NK-92 treated with Interleukin-12 subunit alpha and Interleukin-12 subunit beta, amount 100 ng/mL, for 24 hours (cell line): Measurements from ENCODE around the gene BPIFB1.

ENCODE experiments used
- DNase-seq: peaks from one replicate; lab custom pipeline; 2025; lab: John Stamatoyannopoulos, UW

Gene BPIFB1

GRCh38 chr20:33273117-33273851 is 9.7 kb upstream of the BPIFB1 start:
- no peak for DNase-seq

DNA sequence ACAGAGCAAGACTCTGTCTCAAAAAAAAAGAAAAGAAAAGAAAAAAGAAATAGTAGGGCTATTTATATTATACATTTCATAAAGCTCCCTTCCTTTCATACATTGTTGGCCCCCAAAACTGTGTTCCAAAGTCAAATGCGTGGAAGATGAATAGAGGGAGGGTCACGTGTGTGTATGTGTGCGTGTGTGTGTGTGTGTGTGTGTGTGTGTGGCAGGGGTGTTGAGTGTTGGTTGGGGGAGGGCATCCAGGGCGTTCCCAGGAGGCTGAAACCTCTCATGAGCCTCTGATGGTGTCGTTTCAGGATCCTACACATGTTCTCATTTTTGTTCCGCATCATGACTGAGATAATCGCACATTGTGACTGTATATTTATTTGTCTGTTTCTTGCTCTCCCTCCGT is 7.8 kb upstream of the BPIFB1 start:
- DNase-seq: no peak

GRCh38 chr20:33275871-33276270 is 7.1 kb upstream of the BPIFB1 start:
- DNase-seq: no peak

DNA sequence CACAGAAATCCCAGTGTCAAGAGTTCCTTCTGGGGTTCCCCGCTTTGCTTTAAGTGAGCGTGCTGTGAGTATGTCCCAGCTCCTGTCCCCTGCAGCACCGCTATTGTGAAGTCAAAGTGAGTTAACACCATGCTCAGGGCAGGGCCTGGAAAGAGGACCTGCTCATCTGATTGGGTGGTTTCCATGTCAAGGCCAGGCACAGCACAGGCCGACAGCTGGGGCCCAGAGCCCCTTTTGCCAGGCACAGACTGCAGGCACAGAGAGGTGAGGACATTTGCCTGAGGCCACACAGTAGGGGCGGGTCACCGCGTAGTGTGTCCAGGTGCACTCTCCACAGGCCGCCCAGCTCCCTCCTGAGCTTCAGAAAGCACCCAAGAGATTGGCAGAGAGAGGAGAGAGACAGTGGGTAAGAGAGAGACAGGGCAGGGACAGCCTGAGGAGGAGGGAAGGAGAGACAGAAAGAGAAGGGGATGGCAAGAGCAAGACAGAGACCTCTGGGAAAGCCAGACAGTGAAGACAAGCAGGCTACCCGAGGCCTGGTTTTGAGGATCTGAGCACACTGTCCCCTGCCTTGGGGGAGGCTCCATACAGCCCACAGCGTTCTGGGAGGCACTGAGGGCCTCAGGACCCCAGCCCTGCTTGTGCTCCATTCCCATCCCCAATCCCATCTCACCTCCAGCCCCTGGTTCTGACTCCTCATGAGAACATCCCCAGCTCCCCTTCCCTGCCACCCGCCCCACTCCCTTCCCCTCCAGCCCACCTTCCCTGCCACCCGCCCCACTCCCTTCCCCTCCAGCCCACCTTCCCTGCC is 6.5 kb upstream of the BPIFB1 start:
- no peak for DNase-seq

DNA sequence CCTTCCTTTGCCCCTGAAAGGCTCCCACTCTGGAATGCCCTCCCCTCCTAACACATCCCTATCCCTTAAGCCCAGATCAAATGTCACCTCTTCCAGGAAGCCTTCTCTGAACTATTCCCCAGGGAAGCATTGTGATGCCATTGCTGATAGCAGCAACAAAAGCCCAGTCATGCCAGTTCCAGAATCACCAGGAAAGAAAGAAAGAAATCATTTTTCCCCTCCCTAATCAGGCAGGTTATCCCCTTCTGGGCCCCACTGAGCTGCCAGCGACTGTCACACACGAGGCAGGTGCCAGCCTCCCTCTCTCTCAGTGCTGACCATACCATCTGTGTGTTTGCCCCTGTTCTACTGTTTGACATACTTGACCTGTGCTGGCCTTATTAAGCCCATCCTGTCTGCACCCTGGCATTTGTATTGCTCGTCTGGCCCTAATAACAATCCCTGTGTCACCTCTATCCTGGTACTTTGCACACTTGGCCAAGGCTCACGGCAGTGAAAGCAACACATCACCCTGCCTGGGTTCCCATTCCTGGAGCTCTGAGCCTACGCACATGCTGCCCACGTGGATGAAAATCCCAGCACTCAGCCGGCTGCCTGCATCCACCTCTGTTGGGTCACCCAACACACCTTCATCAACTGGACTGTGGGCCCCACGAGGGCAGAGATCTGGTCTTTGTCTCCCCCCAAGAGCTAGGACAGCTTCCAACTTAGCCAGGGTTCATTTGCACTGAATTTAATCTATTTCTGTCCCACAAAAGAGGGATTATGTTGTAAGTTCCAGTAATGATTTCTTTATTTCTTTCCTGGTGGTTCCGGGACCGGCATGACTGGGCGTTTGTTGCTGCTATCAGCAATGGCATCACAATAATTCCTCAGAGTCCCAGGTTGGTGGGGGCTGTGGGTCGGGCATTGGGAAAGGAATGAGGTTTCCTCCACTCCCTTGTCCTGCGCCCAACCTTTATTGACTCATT is 5.3 kb upstream of the BPIFB1 start:
- DNase-seq: no peak

GRCh38 chr20:33278700-33279099 is 4.3 kb upstream of the BPIFB1 start:
- DNase-seq: no peak

DNA sequence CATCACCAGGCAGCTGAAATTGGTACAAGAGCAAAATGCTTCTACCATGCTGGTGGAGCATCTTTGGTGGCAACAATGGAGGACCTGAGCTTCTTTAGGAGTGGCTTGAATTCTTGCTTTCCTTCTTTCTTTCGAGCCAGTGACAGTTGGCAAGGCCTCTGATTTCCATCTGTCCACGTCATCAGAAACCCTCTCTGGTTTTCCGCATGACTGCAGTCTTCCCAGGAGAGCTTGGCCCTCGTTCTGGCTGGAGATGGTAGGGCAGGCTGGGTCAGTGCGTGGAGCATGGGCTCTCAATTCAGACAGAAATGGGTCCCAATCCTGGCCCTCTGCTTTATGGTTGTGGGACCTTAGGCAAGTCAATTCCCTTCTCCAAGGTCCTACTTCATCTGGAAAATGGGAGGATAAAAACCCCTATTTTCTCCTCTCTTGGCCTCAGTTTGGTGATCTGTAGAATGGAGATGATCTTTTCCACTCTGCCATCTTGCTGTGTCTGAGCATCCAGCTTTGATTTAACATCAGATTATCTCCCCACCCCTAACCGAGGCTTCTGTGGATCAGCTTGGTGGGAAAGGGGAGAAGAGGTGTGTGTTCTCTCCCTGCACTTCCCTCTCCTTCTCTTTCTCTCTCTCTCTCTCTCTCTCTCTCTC is 3.6 kb upstream of the BPIFB1 start:
- DNase-seq: no peak

DNA sequence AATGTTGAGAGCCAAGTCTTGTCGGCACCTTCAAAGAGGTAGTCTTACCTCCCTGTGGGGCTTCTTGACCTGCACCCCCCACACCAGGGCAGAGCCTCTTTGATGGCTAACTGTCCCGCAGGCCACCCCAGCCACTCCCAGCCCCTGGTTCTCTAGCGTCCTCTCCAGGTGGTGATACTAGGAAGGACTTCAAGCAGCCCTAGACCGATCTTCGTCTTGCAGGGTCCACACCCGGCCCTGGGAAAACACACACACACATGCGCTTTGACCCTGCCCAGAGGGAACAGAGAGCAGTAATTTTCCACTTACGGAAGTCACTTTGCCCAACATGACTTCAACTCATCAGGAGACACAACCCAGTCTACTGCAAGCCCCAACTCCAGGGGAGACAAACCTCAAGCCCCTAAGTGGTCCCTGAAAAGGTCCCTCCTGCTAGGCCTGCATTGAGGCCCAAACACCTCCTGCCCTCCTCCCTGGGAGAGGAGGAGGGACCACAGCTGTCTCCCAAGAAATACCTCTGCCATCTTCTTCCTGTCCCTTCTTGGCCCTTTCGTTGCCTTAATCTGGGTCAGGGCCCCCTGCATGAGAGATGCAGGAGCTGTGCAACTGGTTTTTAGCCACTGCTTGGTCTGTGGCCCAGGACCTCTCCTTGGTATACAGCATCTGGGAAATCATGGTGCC is 2.9 kb upstream of the BPIFB1 start:
- no peak for DNase-seq

- DNase-seq: no peak
These were observed 2.2 kb upstream of the BPIFB1 start for GRCh38 chr20:33280775-33281174.

GRCh38 chr20:33281550-33282146 is 1.4 kb upstream of the BPIFB1 start:
- DNase-seq: no peak

DNA sequence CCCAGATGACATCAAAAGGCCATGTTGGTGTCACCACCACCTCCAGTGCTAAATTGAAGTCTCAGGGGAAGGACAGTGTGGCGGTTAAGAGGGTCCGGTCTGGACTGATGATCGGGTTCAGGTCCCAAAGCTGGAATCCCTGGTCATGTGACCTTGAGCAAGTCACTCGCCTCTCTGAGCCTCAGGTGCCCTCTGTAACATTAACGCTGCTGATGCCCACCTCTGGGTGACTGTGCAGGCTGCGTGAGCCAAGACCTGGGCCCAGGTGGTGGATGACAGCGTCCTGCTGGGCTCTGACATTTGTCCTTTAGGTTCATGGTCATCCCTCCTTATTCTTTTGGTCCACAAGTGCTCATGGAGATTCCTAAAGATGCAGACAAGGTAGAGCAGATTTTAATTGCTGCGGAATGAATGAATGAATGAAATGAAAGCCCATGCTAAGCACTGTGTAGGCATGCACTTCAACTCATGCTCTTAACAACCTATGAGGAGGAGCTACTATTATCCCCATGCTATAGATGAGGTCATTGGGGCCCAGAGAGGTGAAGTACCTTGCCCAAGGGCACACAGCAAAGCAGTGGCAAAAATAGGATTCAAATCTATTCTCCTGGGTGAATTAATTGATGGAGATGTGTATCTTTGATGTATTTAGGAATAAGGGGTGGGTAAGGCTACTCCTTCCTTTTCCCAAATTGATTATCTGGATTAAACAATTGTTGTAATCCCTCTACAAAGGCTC is 649 bp upstream of the BPIFB1 start:
- DNase-seq: no peak

DNA sequence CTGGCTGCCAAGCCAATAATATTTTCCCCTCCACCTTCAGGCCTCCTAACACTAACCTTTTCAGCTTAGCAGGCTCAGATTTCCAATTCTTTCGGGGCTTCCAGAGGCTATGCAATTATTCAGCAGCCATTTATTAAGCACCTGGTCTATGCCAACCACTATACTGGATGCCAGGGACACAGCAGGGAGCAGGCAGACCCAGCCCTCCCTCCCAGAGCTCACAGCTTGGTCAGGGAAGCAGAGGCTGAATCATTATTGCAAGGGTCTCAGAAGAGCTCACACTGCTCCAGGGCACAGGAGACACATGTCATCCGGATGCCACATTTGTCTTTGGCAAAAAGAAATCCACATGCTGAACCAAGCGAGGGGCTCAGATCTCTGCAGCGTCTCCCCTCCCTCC is 1.3 kb downstream of the BPIFB1 start:
- DNase-seq: no peak

GRCh38 chr20:33284937-33285336 is 1.9 kb downstream of the BPIFB1 start:
- no peak for DNase-seq

DNA sequence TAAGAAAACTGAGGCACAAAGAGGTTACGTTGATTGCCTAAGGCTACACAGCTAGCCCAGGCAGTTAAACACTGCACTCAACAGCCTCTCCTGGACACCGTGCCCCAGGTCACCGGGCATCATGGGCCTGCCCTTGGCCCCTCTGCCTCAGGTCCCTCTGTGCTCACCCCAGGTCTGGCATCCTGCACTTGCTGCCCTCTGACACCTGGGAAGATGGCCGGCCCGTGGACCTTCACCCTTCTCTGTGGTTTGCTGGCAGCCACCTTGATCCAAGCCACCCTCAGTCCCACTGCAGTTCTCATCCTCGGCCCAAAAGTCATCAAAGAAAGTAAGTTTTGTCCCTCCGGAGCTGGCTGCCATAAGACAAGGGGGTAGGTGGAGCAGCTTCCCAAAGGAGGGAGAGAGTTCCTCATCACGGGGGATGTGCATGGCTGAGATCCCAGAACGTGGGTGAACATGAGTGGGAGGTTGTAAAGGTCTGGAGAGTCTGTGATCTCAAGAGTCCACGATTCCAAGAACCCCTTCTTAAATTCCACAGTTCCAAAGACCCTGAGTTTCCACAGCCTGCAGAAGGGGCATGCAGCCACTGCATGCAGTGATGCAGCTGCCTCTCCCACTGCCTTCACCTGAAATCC is 3.0 kb downstream of the BPIFB1 start:
- no peak for DNase-seq

- no peak for DNase-seq
These were observed 4.9 kb downstream of the BPIFB1 start for GRCh38 chr20:33287884-33288283.

- DNase-seq: no peak
These were observed 7.8 kb downstream of the BPIFB1 start for GRCh38 chr20:33290852-33291251.

- DNase-seq: no peak
These were observed 8.4 kb downstream of the BPIFB1 start for GRCh38 chr20:33291416-33291815.

- DNase-seq: peak; percentile 44
These were observed 8.9 kb downstream of the BPIFB1 start for GRCh38 chr20:33291830-33292355.

GRCh38 chr20:33296206-33296605 is 13.2 kb downstream of the BPIFB1 start:
- DNase-seq: no peak
